Epithelial cell of prostate (primary cell): ENCODE results near the gene ADGRG3.

Source experiments
- DNase-seq: peaks from one replicate; pipeline ENCODE4 v3.0.0-alpha.2; 2011; ENCODE audit warnings: low read depth, low spot score
- H3K27ac ChIP-seq: fragments of 450-650 bp; 2 replicates; pipeline ENCODE4 v1.5.1; 2017; ENCODE audit warnings: mild to moderate bottlenecking

Gene ADGRG3

DNA sequence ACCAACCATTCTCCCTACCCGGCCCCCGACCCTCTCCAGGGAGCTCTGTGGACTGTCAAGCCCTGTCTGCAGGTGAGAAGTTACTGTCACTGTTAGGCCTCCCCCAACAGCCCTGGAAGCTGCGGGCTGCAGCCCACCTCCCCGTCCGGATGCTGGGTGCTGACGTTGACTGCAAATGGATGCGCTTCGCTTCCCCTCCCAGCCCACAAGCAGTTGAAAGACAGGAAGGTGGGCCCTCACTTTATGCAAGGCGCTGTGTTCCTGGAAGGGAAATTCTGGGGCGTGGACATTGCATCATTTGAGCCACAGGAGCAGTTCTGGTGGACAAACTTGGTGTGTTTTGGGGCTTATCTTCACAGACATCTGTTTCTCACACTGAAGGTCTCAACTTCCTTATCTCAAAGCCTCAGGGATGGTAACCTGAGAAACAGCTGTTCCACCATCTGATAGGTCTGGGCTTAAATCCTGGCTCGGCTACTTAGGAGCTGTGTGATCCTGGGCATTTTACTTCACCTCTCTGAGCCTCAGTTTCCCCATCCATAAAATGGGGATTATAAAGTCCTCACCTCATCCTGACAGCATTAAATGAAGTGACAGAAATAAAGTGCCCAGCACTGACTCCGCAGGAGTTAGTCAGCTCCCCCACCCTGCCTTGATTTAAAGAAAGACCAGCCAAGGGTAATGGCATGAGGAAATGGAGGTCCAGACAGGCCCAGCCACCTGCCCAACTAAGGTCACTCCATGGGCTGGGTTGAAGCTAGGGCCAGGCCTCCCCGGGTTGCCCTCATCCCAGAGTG is 21.9 kb downstream of the ADGRG3 start:
- no peak overlapping the region for H3K27ac ChIP-seq
- DNase-seq, result no peak

DNA sequence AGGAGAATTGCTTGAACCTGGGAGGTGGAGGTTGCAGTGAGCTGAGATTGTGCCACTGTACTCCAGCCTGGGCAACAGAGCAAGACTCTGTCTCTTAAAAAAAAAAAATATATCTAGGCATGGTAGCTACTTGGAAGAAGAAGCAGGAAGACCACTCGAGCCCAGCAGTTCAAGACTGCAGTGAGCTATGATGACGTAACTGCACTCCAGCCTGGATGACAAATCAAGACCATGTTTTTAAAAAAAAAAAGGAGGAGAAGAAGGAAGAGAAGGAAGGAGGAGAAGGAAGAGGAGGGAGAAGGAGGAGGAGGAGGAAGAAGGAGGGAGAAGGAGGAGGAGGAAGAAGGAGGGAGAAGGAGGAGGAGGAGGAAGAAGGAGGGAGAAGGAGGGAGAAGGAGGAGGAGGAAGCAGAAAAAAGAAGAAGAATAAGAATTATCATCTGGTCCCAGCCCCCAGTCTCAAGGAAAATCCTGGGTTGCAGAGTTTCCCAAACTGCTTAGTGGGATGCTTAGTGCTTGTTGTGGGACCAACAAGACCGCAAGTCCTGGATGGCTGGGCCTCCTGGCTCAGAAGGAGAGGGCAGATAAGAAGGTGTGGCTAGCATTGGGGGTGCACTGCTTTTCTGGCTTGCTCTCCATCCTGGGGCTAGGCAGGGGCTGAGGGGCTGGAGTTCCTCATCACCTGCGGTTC is 22.8 kb downstream of the ADGRG3 start:
- H3K27ac ChIP-seq, result no peak overlapping the region

DNA sequence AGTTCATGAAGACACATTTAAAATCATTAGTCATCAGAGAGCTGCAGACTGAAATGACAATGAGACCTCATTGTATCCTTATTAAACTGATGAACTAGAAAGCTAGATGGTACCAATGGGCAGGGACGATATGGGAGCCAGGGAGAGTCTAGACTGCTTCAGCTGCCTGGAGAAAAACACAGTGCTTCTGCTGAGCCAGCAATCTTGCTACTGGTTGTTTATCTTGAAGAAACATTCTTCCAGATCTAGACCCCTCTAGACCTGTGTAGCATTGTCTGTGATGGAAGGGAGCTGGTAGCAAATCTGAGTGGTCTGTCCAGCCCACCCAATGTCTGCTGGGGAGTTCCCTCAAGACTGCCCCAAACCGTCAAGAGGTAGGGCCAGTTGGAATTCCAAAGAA is 24.5 kb downstream of the ADGRG3 start:
- no peak overlapping the region for H3K27ac ChIP-seq
- DNase-seq, result no peak

More for the DNA sequence above, 22.8 kb downstream of the ADGRG3 start:
- DNase-seq, result no peak

DNA sequence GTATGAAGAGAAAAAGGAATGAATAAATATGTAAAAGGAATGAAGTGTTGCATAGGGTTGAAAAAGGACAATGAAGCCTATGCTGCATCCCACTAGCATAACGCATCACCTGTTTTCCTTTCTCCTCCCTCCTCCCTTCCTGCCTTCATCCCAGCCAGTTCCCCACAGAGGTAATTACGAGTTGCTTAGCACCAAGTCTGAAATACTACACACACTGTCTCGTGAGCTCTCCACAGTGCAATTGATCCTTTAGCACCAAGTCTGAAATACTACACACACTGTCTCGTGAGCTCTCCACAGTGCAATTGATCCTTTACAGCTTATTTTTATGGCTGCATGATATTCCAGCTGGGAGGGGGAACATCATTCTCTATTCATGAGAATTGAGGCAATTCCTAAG is 25.4 kb downstream of the ADGRG3 start:
- no peak overlapping the region for H3K27ac ChIP-seq
- no peak for DNase-seq

DNA sequence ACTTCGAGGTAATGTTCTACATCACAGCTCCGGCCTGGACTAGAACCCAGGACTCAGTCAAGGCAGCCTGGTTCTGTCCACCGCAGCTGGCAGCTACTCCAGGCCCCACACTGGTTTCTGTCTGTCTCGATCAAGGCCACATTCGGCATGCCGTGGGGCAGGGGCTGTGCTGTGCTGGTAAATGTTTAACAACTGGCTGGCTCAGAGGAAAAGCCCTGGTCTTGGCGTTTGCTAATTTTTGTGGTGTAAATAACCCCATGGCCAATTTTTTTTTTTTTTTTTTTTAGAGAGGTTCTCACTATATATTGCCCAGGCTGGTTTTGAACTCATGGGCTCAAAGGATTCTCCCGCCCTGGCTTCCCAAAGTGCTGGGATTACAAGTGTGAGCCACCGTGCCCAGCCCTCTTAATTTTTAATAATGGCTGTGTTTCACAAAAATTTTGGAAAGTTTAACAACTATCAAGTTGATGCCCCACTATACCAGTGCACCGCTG is 26.2 kb downstream of the ADGRG3 start:
- no peak overlapping the region for H3K27ac ChIP-seq
- no peak for DNase-seq

DNA sequence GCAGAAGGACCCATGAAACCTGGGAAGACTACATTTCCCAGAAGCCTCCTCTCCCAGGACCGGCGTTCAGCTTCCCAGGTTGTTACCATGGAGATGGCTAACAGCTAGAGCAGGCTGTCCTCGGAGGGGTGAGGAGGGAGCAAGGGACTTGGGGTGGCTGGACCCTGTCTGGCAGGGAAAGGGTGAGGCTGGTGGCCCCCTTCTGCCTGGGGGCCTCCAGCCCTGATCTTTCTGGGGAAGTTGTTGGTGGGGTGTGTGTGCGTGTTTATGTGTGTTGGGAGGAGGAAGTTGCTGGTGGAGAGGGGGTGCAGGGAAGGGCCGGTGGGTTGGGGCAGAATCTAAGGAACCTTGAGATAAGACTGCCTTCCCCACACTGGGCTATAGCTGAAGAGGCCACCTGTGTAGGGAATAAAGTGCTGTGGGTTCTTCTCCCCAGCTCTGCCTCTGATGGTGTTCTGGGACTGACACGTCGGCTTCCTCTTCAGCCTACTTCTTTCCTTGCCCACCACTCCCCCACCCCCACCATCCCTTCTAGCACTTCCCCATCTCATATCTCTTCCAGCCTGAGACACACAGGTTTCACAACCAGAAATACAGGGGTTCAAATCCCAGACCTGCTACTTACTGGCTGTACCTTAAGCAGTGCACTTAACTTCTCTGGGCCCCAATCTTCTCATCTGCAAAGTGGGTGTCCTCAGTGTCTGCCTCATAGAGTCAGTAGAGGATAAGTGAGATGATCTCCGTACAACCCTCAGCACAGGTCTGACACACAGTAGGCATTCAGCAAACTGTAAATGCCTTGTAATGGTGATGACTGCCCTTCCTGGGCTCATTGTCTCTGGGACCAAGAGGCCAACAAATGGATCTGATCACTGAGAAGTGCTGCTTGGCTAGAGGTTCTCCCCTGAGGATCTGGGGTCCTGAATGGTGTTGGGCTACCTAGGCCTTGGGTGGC is 26.9 kb downstream of the ADGRG3 start, which contains the start of gene DRC7:
TSS of gene DRC7 (plus strand) at position 82 of the 955 bp plus-strand sequence. CDS start 3,144 bp downstream, outside the sequence.
- no peak for DNase-seq

DNA sequence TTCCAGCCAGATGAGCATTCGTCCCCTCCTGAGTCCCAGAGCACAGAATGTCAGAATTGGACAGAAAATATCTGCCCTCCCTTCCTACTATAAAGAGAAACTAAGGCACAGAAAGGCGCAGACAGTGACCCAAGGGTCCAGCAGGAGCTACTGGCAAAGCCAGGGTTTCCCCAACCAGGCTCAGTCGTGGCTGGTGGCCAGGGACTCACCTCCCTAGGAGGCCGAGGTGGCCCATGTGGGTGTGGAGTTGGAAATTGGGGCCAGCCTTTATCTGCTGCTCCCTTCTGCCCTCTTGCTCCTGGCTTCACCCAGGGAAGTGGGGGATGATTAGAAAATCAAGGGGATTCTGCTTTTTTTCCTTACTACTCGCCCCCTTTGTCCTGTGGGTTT is 27.6 kb downstream of the ADGRG3 start:
- no peak overlapping the region for H3K27ac ChIP-seq
- DNase-seq, result no peak

More for the DNA sequence above, 26.9 kb downstream of the ADGRG3 start, which contains the start of gene DRC7:
- H3K27ac ChIP-seq, result no peak within 1 kb of the TSS

DNA sequence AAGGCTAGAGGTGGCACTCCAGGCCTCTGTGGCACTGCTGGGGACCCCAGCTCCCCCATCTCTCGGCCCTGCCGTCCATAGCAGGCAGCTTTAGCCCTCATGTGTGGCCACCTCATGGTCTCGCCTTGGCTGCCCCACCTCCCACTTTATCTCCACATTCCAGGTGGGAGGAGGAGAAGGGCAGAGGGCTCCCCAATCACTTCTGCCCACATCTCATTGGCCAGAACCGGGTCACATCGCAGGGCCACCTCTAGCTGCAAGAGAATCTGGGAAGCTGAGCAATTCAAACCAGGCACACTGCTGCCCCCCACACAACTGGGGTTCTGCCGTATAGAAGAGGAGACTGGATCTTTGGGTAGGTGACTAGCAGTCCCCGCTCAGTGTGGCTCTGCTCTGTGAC is 28.1 kb downstream of the ADGRG3 start:
- no peak overlapping the region for H3K27ac ChIP-seq
- DNase-seq, result no peak

DNA sequence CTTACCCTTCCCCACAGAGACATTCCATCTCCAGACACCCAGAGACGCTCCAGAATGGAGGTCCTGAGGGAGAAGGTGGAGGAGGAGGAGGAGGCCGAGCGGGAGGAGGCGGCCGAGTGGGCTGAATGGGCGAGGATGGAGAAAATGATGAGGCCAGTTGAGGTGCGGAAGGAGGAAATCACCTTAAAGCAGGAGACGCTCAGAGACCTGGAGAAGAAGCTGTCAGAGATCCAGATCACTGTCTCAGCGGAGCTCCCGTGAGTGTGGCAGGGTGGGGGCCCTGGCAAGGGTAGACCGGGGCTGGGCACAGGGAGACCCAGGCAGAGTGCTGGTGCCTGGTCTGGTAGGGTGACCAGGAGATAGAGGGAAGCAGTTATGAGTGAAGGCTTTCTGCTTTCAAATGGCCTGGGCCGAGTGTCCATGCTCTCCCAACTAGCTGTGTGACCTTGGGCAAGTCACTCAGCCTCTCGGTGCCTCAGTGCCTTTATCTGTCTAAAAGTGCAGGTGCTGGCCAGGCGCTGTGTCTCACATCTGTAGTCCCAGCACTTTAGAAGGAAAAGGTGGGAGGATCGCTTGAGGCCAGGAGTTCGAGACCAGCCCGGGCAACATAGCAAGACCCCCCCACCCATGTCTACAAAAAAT is 29.9 kb downstream of the ADGRG3 start:
- no peak overlapping the region for H3K27ac ChIP-seq
- DNase-seq, result no peak

DNA sequence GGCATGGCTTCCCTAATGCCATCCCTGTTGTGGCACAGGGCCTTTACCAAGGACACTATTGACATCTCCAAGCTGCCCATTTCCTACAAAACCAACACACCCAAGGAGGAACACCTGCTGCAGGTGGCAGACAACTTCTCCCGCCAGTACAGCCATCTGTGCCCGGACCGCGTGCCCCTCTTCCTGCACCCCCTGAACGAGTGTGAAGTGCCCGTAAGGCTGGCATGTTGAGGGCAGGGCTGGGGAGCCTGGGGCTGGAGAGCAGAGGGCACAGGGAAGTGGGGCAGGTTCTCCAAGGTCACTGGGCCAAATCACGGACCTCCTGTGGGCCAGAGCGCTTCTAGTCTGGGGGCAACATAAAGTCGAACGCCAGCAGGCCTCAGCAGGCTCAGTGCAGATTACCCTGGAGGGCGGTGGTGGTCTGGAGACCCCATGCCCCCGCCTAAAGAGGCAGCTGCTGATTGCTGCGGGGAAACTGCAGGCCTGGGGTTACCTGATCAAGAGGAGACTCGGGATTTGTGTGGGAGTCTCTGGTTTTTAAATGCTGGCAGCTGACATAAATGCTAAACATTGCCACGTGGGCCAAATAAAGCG is 30.8 kb downstream of the ADGRG3 start:
- no peak for DNase-seq
- no peak overlapping the region for H3K27ac ChIP-seq

DNA sequence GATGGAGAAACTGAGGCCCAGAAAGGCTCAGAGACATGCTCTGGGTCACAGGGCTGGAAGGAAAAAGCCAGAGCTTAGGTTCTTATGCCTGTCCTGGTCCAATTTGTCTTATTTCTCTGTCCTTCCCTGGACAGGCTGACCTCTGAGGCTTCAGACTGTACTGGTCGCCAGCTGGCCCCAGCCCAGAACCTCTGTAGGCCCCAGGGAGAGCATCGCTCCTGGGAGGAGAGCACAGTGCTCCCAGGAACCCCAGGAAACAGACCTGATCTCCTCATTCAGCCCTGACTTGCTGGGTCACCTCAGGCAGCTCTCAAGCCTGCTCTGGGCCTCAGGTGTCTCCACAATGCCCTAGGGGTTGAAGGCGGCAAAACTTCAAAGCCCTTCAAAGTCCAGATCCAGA is 31.4 kb downstream of the ADGRG3 start:
- no peak overlapping the region for H3K27ac ChIP-seq
- no peak for DNase-seq

DNA sequence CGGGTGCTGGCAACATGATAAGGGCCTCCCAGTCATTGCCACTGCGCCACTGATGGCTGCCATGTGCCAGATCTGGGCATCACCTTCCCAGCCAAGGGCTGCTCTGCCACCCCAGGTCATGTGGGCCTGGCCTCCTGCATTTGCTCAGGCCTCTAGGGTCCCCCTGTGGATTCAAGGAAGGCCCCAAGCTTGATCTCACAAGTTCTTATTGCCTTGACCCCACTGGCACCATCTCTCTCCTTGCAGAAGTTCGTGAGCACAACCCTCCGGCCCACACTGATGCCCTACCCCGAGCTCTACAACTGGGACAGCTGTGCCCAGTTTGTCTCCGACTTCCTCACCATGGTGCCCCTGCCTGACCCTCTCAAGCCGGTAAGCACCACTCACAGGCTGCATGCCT is 31.8 kb downstream of the ADGRG3 start:
- no peak overlapping the region for H3K27ac ChIP-seq
- no peak for DNase-seq

DNA sequence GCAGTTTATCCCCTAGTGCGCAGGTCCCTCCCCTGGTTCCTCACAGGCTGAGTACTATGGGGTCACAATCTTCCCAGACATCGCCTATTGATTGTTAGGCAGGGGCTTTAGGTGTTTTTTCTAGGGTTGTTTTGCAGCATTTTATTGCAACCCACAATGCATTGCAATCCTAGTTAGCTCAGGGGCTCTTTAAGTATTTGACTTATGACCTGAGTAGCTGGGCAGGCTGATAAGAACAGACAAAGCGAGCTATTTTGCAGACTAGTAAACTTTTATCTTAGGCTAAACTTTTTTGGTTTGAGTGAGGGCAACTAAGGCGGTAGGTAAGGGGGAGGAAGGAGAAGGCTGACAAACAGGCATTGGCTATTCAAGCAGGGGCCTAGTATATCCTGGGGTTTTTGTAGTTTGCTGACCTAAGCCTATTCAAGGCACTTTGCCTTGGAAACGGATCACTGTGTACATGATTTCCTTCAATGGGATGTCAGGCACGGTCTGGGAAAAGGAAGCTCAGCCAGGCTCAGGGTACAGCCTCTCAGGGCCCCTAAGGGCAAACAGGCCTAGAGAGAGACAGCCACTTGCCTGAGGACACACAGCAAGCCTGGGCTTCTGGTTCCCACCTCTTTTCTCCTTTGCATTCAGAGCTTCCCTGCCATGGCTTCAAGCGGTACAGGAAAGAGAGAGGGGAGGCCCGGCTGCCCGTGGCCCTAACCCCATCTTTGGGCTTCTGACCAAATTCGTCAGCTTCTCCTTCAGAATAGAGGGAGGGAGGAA is 32.9 kb downstream of the ADGRG3 start:
- H3K27ac ChIP-seq, result no peak overlapping the region
- DNase-seq, result no peak

DNA sequence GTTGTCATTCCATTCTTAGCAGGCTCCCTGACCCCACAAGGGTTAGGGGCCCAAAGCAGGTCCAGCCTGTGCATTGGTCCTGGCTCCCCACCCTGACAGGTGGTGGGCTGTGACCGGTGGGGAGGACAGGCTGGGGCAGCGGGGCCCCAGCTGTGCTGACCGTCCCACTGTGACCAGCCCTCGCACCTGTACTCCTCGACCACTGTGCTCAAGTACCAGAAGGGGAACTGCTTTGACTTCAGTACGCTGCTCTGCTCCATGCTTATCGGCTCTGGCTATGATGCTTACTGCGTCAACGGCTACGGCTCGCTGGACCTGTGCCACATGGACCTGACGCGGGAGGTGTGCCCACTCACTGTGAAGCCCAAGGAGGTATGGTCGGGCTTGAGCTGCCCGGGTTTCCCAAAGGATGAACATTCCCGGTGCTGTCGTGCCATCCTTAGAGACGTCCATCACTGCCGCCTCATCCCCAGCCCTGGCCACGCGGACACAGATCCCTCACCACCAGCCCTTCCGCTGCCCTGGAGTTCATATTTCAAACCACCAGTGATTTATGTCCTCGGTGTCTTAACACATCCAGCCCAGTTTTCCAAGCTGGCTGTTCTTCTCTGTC is 33.8 kb downstream of the ADGRG3 start:
- no peak for DNase-seq
- H3K27ac ChIP-seq, result no peak overlapping the region

DNA sequence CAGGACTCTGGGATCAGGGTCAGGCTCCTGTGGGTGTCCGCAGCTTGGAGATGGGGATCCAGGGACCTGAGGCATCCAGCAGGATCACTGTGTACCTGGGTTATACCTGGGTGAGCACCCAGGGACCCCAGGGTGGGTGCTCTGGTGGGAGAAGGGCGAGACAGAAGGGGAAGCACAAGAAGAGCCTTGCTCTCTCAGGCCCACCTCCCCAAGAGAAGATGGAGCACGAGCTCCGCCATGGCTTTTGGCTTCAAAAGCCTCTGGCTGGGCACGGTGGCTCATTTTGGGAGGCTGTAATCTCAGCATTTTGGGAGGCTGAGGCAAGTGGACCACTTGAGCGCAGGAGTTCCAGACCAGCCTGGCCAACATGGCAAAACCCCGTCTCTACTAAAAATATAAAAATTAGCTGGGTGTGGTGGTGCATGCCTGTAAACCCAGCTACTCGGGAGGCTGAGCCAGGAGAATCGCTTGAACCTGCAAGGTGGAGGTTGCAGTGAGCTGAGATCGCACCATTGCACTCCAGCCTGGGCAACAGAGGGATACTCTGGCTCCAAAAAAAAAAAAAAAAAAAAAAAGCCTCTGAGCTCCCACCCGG is 35.4 kb downstream of the ADGRG3 start:
- DNase-seq, result no peak
- H3K27ac ChIP-seq, result no peak overlapping the region

DNA sequence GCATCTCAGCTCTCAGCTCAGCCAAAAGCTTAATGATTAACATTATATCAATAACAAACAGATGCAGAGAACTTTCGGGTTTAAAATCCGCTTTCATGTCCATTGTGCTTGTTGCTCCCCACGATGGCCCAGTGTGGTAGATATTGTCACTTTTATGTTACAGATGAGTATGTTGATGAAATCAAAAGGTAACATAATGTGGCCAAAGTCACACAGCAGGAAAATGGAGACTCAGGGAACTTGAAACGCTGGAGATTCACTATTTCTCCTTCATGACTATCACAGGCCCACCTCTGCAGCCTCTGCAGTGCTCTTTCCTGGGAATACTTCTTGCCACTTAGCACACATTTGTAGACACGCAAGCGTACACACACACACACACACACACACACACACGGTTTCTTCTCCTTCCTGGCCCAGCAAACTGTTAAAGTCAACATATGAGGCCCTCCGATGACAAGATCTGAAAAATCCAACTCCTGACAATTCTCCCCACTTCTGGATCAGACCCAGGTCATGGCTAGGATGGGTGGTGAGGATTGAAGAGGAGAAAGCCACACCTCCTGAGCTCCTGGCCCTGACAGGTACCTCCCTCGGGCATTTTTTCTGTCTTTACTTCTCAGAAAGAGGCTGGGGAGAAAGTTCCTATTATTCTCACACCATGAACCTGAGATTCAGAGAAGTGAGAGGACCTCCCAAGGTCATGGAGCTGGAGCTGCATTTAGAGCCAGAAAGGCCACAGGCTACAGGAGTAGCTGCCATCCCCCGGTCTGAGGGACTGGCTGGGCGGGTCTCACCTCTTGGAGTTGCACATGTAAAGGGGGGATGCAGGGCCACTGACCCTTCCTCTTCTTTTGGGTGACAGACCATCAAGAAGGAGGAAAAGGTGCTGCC is 36.2 kb downstream of the ADGRG3 start:
- H3K27ac ChIP-seq, result no peak overlapping the region
- no peak for DNase-seq
